NCI-H1694 treated with DMSO at 0.1 percent for 48 hours (cell line): ENCODE data around the gene ADAMTS2.

ENCODE experiments used
- DNase-seq: peaks from one replicate; lab custom pipeline; 2025; lab: John Stamatoyannopoulos, UW

The ADAMTS2 gene

GRCh38 chr5:179371681-179372680 lies 26.7 kb upstream of the ADAMTS2 start:
- DNase-seq, result peak; percentile 73

DNA sequence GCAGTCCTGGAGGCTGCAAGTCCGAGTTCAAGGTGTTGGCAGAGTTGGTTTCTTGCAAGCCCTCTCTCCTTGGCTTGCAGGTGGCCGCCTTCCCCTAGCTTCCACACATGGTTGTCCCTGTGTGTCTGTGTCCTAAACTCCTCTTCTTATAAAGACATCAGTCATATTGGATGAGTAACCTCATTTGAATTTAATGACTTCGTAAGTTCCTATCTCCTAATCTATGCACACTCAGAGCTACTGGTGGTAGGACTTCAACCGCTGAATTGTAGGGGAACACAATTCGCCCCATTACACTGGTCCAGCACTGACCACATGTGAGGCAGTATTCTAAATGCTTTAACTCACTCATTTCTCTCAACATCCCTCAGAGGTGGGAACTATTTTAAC lies 25.9 kb upstream of the ADAMTS2 start:
- DNase-seq, result no peak

- no peak for DNase-seq
Observed at GRCh38 chr5:179370490-179371120, 25.3 kb upstream of the ADAMTS2 start.

DNA sequence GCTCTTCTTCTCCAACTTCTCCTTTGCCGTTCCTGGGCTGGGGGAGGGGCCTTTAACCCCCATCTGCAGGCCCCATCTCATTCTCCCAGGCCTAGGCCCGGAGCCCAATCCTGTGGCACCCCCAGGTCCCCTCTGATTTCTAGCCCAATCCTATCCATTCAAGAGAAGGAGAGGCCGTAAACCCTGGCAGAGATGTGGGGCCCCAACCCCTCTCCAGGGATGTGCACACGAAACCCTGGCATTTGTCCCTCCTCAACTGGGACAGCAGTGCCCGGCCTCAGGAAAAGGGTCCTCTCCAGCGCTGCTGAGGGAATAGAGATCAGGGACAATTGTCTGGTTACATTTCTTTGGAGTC lies 24.2 kb upstream of the ADAMTS2 start:
- DNase-seq, result no peak

- DNase-seq, result peak; percentile 9
Observed at GRCh38 chr5:179368806-179369529, 23.7 kb upstream of the ADAMTS2 start.

DNA sequence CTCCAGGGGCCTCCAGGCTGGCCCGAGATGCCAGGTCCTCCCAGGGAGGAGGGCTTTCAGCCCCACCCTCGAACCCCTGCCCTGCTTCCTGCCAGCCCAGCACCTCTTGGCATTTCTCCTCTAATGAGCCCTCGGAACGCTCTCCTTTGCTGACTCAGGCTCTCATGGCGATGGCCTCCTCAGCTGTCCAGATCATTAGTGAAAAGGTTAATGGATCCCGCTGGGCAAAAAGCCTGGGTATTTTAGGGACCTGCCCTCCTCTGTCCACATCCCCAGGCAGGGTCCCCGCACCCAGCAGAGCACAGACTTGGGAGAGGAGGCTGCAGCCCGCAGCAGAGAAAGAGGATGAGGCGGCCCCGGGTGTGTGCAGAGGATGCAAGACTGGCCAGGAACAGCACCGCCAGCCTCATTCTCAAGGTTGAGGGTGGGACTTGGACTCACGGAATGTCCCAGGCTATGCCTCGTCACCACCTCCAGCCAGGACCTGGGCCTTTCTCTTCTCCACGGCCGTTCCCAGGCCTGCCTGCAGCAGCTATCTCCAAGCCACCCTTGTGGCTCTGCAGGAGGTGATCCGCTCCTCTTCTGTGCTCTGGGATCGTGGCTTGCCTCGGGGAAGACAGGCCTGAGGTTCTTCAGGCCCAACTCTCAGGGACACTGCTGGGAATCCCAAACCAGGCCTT lies 23.0 kb upstream of the ADAMTS2 start:
- DNase-seq, result no peak

GRCh38 chr5:179367491-179367890 lies 22.2 kb upstream of the ADAMTS2 start:
- no peak for DNase-seq

DNA sequence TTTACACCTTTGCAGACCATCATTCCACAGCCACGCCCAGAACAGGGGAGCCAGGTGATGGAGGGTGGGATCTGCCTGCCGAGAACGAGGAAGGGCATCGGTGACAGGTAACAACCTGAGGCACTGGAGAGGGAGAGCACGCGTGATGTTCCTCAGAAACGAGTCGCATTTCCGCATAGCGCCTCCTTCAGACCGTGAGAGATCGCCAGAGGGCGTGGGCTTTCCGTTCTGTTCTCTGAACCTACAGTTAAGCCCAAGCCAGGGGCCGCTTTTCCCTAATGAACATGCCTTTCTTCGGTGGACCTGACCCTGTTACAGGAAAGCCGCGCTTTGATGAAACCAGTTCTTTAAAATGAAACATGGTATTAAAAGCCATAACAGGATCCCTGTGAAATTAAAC lies 17.1 kb upstream of the ADAMTS2 start:
- no peak for DNase-seq

GRCh38 chr5:179361037-179361603 lies 15.9 kb upstream of the ADAMTS2 start:
- no peak for DNase-seq

DNA sequence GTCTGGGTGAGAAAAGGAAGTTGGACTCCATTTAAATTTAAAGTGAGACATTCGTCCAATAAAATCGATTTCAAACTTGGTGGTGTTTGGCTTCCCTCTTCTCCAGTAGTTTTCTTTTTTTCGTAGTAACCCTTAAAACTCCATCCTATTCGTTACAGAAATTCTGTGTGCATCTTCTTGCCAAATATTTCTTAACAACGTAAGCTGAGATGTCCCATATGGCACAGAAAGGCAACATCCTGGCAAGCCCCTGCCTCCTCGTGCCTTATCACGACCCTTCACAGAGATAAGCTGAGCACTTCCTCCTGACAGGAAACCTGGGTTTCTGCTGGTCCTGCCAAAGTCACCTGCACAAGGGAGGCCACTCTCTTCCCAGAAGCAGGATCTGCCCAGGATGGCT lies 11.8 kb upstream of the ADAMTS2 start:
- no peak for DNase-seq

DNA sequence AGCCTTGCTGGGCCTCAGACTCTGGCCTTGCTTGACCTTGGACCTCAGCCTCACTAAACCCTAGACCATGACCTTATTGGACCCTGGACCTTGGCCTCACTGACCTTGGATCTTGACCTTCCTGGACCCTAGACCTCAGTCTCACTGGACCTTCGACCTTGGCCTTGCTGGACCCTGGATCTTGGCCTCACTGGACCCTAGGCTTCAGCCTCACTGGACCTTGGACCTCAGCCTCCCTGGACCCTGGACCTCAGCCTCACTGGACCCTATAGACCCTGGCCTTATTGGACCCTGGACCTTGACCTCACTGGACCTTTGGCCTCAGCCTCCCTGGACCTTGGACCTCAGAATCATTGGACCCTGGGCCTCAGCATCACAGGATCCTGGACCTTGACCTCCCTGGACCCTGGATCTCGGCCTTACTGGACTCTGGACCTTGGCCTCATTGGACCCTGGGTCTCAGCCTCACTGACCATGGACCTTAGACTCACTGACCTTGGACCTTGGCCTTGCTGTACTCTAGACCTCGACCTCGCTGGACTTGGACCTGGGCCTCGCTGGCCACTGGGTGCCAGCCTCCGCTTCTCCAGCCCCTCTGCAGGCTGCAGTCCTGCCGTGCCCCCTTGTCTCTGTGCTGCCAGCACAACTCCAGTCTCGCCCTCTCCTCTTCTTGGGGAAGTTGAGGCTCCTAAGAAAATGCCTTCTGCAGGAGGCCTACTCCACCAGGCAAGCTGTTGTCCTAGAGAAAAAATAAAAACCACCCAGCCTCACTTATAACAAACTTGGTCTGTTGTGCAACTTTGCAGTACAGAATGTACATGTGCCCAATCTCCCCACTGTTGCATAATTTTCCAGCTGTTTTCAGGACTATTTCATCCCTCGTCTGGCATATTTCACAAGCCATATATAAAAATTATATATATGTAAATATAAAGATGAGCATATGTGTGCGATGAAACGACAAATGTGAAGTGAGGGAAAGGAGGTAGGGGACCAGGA lies 11.0 kb upstream of the ADAMTS2 start:
- no peak for DNase-seq

DNA sequence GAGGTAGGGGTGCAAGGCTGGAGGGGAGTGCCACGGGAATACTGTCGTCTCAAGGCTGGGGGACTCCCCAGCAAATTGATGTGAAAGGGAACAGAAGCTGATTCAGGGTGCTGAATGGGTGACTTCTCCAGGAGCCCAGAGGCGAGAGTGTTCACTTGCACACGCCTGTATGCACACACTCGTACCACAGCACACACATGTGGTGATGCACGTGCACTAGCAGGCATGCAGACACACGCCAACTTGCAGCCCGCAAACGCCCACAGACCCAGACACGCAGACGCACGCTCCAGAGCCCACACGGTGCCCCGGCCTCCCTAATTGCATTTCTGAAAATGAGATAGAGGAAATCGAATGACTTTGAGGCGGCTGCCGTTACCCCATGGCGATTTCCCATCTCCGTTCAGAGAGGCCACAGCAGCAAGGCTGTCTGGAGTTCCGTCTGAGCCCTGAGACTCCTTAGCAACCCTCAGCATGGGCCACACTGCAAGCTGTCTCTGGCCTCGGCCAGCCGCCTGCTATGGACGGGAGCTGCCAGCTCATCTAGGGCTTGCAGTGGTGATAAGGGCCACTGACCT lies 9.1 kb upstream of the ADAMTS2 start:
- DNase-seq, result no peak

GRCh38 chr5:179348843-179349242 lies 3.6 kb upstream of the ADAMTS2 start:
- DNase-seq, result no peak

DNA sequence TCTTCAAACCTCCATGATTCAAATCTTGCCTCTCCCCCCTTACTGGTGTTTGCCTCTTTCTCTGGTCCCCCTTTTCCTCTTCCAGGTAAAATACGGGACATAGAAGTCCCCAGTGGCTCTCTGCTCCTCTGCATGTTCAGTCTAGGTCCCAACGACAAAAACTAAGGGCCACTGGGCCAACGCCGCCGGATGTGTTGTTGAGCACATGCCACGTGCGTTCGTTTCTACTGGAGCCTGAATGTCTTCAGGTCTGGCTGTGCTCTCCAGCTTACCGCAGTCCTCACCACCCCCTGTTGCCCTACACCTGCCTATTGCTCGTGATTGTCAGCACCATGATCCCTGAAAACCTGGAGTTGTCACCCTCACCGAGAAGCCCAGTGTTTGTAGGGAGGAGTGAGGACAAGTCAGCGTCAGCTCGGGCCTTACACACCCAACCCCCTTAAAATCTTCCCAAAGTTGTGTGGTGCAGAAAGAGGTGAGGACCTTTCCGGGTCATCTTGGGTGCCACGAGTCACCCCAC lies 2.8 kb upstream of the ADAMTS2 start:
- DNase-seq, result no peak

DNA sequence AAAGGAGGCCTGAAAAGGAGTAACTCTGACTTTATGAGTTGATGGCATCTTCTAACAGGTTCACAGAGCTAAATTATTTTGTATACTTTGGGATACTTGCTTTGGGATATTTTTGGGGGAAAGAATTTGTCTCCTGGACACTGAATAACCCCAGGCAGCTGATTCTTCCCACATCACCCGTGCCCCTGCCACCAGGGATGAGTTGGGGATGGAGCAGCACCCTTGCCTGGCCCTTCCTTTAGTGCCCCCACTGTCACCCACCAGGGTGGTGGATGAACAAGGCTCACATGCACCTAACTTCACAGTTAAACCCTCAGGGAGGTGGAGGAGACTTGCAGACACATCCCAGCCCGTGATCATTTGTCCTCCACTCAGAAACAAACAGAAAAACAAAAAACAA lies 2.3 kb upstream of the ADAMTS2 start:
- no peak for DNase-seq

GRCh38 chr5:179346875-179347274 lies 1.6 kb upstream of the ADAMTS2 start:
- no peak for DNase-seq

DNA sequence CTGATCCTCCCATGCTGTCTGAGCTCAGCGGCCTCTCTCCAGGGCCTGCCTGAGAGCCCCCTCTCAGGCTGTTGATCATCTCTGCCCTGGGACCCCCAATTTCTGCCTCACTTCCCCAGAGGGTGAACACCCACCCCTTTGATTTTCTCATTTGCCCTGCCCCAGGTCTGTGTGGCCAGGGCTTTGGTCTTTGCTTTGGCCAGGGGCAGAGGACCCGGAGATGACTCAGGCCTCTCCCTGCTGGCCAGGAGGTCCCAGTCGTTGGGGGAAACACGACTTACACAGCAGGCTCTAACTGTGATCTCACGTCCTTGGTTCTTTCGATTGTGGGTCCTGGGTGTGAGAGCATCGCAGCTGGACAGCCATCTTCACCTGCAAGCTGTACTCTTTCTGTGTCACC lies 1.1 kb upstream of the ADAMTS2 start:
- DNase-seq, result no peak

DNA sequence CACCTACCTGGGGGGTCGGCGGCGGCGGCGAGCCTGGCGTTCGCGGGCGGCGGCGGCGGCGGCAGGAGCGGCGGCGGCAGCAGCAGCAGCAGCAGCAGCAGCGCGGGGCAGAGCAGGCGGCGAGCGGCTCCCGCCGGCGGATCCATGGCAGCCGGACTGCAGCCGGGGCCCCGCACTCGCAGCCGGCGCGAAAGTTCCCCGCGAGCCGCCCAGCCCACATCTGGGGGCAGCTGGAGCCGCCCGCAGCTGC lies 153 bp downstream of the ADAMTS2 start:
- DNase-seq, result no peak

- no peak for DNase-seq
Observed at GRCh38 chr5:179344431-179345182, 654 bp downstream of the ADAMTS2 start.
